BLaER1 treated with 17β-estradiol and CSF1 and Interleukin-3, amounts not matched to agents 10 nM and 100 nM (cell line): ENCODE results near the gene RGP1.

Experiments
- H3K27ac ChIP-seq, 11 experiments: shearing (Covaris generic); formaldehyde crosslinking; 2 replicates each; pipeline ENCODE4 v1.8.1; 2022
- H3K27me3 ChIP-seq, 11 experiments: shearing (Covaris generic); formaldehyde crosslinking; 2 replicates each; pipeline ENCODE4 v1.8.1; 2022
- H3K36me3 ChIP-seq, 11 experiments: shearing (Covaris generic); formaldehyde crosslinking; 2 replicates each; pipeline ENCODE4 v1.8.1; 2022
- H3K4me1 ChIP-seq, 10 experiments: shearing (Covaris generic); formaldehyde crosslinking; 2 replicates each; pipeline ENCODE4 v1.8.1; 2022
- H3K4me2 ChIP-seq, 11 experiments: shearing (Covaris generic); formaldehyde crosslinking; 2 replicates each; pipeline ENCODE4 v1.8.1; 2022
- H3K4me3 ChIP-seq, 10 experiments: shearing (Covaris generic); formaldehyde crosslinking; 2 replicates each; pipeline ENCODE4 v1.8.1; 2022
- H3K9ac ChIP-seq, 11 experiments: shearing (Covaris generic); formaldehyde crosslinking; 2 replicates each; pipeline ENCODE4 v1.8.1; 2022
- H3K9me3 ChIP-seq, 11 experiments: shearing (Covaris generic); formaldehyde crosslinking; replicated peaks in 1 of 11; 2 replicates each; pipeline ENCODE4 v1.8.1; 2022
- H4K20me1 ChIP-seq, 11 experiments: shearing (Covaris generic); formaldehyde crosslinking; 2 replicates each; pipeline ENCODE4 v1.8.1; 2022
- Cebpa-rat ChIP-seq, 11 experiments: shearing (Covaris generic); IDR thresholded peaks; 2 replicates each; pipeline ENCODE4 v1.8.1; 2022

Gene RGP1

DNA sequence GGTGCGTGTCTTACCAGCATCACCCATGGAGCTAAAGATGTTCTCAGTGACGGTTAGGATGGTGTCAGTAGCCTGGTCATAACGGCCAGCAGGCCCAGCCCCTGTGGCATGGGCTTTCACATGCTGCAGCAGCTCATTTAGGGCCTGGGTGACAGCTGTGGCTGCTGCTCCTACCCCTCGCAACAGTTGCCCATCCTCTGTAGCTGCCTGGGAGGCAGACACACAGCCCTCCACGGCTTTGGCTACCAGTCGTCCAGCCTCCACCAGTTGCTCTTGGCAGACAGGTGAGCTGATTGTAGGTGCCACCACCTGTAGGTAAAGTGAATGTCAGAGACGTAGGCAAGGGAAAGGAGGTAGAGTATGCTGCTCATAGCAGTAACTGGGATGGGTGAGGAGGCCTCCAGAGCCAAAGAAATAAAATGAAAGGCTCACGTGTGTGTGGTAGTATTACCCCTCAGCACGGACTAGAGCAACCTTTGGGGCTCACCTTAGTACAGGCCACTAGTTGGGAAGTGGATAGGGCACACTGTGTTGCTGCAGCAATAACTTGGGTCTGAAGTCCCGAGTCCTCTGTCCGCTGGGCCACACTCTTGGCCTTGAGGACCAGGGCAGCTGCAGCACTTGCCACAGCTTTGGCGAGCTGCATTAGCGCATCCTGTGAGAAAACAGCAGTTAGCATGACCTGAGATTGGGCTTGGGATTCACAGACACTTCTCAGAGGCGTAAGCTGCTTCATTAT, 31.8 kb upstream of the RGP1 start:
- H4K20me1 ChIP-seq = peaks cover 31 to 98% (median 65%) of the 10 kb centered on the region in 11 experiments; a peak in 21 of 22 replicates
- no peak for TF ChIP-seq Cebpa-rat (IDR thresholded peaks at IDR 0.05)
- H3K4me1 ChIP-seq = peaks cover 32 to 56% (median 40%) of the 10 kb centered on the region in 10 experiments
- H3K9me3 ChIP-seq = no peaks in the 10 kb centered on the region
- H3K4me2 ChIP-seq = peak overlapping the region in 2 of 11 experiments; percentile 17 to 48; a peak in 1 of 22 replicates
- peaks cover 96 to 100% (median 98%) of the 10 kb centered on the region in 11 experiments for H3K36me3 ChIP-seq
- H3K9ac ChIP-seq = no peak overlapping the region
- no peaks in the 10 kb centered on the region for H3K27me3 ChIP-seq
- no peak overlapping the region for H3K27ac ChIP-seq
- H3K4me3 ChIP-seq = no peak overlapping the region

DNA sequence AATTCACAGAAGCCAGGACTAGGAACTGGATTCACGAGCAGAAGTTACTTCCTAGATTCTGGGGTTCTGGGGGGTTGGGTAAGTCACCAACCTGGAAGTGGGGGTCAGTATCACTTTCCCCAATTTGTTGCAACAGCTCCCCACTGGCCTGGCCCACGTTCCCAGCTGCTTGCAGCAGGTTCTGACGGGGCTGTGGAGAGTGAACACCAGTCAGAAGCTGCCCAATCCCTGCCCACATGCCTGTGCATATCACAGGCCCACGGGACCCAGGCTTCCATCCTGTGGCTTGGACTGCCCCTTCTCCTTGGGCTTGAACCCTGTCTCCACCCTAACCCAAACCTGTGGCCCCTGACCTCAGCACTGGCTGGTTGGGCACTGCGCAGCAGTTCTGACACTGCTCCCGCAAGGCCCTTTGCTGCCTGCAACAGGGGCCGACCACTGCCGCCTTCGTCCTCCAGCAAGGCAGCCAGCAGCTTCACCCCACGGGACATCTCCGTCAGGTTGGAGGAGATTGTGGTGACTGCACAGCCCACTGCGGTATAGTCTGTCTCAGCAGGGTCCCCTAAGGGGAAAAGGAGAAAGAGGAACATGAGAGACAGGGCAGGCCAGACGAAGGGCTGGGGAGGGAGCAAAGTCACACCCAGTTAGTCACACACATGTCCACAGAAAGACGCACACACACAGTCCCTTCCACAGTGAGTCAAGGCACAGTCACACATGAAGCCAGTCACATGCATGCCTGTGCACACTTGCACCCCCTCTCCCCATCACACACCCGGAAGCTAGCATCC, 30.2 kb upstream of the RGP1 start:
- peaks cover 96 to 100% (median 98%) of the 10 kb centered on the region in 11 experiments for H3K36me3 ChIP-seq
- no peaks in the 10 kb centered on the region for H3K27me3 ChIP-seq
- peaks cover 32 to 56% (median 40%) of the 10 kb centered on the region in 10 experiments for H3K4me1 ChIP-seq
- peak overlapping the region; percentile 22 to 67 (median 50); a peak in 18 of 22 replicates for H3K27ac ChIP-seq
- peaks cover 31 to 100% (median 70%) of the 10 kb centered on the region in 11 experiments for H4K20me1 ChIP-seq
- H3K9ac ChIP-seq = peak overlapping the region; percentile 20 to 53 (median 43); a peak in 15 of 22 replicates
- no peak for TF ChIP-seq Cebpa-rat (IDR thresholded peaks at IDR 0.05)
- peak overlapping the region in 3 of 10 experiments; percentile 5 to 43 (median 7); a peak in 2 of 20 replicates for H3K4me3 ChIP-seq
- H3K9me3 ChIP-seq = no peaks in the 10 kb centered on the region
- peak overlapping the region; percentile 65 to 92 (median 77) for H3K4me2 ChIP-seq

DNA sequence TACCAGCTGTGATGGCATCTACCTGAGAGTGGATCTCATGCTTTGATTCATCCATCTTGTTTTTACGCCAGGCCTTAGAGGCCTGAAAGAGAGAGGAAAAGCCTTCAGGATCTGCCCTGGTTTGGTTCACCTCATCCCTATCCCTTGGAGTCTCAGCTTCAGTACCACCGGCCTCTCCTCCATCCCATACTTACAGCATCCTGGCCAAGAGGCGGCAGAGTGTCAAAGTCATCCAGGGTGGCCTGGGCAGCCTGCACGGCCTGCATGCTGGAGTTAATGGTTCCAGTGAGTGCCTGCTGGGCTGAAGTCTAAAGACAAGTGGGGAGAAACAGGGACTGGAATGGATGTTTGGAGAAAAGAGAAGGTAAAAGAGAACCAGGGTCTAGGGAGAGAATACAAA, 29.5 kb upstream of the RGP1 start:
- TF ChIP-seq Cebpa-rat (IDR thresholded peaks at IDR 0.05) = no peak
- Histone ChIP-seq H3K4me1 (peaks cover 32 to 56% (median 40%) of the 10 kb centered on the region in 10 experiments), H3K27ac (peak overlapping the region in 10 of 11 experiments; percentile 24 to 59 (median 50); a peak in 19 of 22 replicates), H3K4me2 (peak overlapping the region; percentile 65 to 92 (median 77)), H3K4me3 (no peak overlapping the region), H3K36me3 (peaks cover 96 to 100% (median 98%) of the 10 kb centered on the region in 11 experiments), H3K27me3 (no peaks in the 10 kb centered on the region), H4K20me1 (peaks cover 31 to 100% (median 72%) of the 10 kb centered on the region in 11 experiments), H3K9me3 (no peaks in the 10 kb centered on the region), H3K9ac (peak overlapping the region in 9 of 11 experiments; percentile 9 to 50 (median 34); a peak in 10 of 22 replicates)

DNA sequence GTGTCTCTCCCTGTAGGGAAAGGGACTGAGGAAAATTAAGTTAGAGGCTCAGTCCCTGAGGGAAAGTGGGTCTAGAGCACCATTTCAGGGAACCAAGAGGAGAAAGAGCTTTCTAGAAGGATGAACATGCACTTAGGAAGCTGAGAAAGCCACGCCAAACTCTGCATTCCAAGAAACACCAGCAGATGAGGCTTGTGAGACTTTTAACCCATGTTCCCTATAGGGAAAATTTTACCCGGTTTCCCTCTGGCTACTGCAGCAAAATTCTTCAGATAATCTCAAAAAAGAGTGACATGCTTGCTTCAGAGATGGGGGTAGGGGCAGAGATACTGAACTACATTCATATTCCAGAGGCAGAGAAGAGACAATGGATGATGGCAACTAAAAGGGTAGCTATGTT, 25.7 kb upstream of the RGP1 start:
- Histone ChIP-seq H3K36me3 (peaks cover 79 to 95% (median 81%) of the 10 kb centered on the region in 11 experiments), H3K4me1 (peaks cover 43 to 72% (median 46%) of the 10 kb centered on the region in 10 experiments), H4K20me1 (peaks cover 46 to 100% (median 80%) of the 10 kb centered on the region in 11 experiments), H3K27ac (no peak overlapping the region), H3K9ac (no peak overlapping the region), H3K4me2 (no peak overlapping the region), H3K27me3 (no peaks in the 10 kb centered on the region), H3K4me3 (no peak overlapping the region), H3K9me3 (no peaks in the 10 kb centered on the region)
- no peak for TF ChIP-seq Cebpa-rat (IDR thresholded peaks at IDR 0.05)

DNA sequence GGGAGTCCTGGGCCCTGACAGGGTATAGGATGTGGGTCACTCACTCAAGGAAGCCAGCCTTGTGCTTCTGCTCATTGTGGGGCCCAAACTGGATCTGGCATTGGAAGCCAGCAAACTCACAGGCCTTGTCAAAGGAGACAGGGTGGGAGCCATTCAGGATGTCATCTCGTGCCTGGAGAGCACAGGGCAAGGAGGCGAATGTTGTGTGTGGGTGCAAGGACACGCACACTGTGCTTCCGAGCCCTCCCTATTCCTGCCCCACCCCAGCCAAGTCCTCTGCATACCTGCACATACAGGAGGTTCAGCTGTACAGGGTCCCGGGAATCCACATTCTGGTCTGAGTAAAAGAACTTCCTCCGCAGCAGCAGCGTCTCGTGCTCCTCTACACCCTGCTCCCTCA, 25.2 kb upstream of the RGP1 start:
- no peak overlapping the region for H3K27ac ChIP-seq
- H3K9me3 ChIP-seq = no peaks in the 10 kb centered on the region
- peaks cover 46 to 100% (median 80%) of the 10 kb centered on the region in 11 experiments for H4K20me1 ChIP-seq
- H3K4me2 ChIP-seq = no peak overlapping the region
- H3K36me3 ChIP-seq = peaks cover 74 to 91% (median 77%) of the 10 kb centered on the region in 11 experiments
- H3K9ac ChIP-seq = no peak overlapping the region
- no peak for TF ChIP-seq Cebpa-rat (IDR thresholded peaks at IDR 0.05)
- no peaks in the 10 kb centered on the region for H3K27me3 ChIP-seq
- no peak overlapping the region for H3K4me3 ChIP-seq
- H3K4me1 ChIP-seq = peaks cover 43 to 72% (median 46%) of the 10 kb centered on the region in 10 experiments

DNA sequence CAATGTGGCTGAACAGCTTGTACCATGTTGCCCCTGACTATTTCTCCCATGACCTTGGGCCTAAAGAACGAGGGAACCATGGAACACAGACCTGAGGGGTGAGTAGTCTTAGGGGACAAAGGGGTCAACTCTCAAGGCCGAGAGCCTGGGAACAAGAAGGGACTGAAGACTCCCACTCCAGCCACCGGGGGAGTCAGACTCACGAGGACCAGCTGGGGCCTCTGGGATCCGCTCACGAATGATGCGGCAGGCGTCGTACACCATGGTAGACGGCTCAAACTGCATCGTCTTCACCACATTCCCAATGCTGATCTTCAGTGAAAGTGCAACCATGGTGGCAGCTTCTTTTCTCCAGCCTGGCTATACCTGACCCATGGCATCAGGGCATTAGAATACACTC, 23.7 kb upstream of the RGP1 start:
- TF ChIP-seq Cebpa-rat (IDR thresholded peaks at IDR 0.05) = no peak
- Histone ChIP-seq H3K4me1 (peaks cover 43 to 70% (median 46%) of the 10 kb centered on the region in 10 experiments), H3K27me3 (no peaks in the 10 kb centered on the region), H3K4me3 (no peak overlapping the region), H4K20me1 (peaks cover 48 to 99% (median 80%) of the 10 kb centered on the region in 11 experiments), H3K36me3 (peaks cover 62 to 81% (median 65%) of the 10 kb centered on the region in 11 experiments), H3K27ac (no peak overlapping the region), H3K4me2 (no peak overlapping the region), H3K9me3 (no peaks in the 10 kb centered on the region), H3K9ac (0 out of 22 replicates have a peak overlapping the region, but pooled peaks of 1 of the 11 experiments have one; percentile 4)

DNA sequence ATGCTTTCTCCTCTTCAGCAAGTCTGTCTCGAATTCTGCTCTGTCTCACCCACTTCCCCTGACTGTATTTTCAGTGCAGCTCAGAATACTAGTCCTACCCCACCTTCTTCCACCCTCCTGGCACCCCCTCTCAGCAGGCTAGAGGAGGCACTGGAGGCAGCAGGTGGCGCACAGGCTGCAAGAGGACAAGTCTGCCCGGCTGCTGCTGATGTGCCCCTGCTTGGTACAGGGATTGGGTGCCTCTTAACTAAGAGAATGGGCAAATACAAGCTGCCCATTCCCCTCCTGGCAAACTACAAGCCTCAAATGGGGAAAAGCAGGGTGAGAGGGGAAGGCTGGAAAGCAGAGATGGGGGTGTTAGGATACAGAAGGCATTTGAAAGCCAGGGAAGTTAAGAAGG, 22.2 kb upstream of the RGP1 start:
- Histone ChIP-seq H3K9ac (peak overlapping the region; percentile 50 to 93 (median 69); a peak in 20 of 22 replicates), H3K27me3 (no peaks in the 10 kb centered on the region), H3K27ac (peak overlapping the region in 10 of 11 experiments; percentile 26 to 91 (median 75); a peak in 18 of 22 replicates), H4K20me1 (peaks cover 53 to 88% (median 81%) of the 10 kb centered on the region in 11 experiments), H3K9me3 (no peaks in the 10 kb centered on the region), H3K36me3 (peaks cover 46 to 65% (median 49%) of the 10 kb centered on the region in 11 experiments), H3K4me1 (peaks cover 52 to 59% (median 53%) of the 10 kb centered on the region in 10 experiments), H3K4me3 (peak overlapping the region; percentile 48 to 94 (median 78); a peak in 8 of 20 replicates), H3K4me2 (peak overlapping the region; percentile 93 to 100 (median 98))
- no peak for TF ChIP-seq Cebpa-rat (IDR thresholded peaks at IDR 0.05)

DNA sequence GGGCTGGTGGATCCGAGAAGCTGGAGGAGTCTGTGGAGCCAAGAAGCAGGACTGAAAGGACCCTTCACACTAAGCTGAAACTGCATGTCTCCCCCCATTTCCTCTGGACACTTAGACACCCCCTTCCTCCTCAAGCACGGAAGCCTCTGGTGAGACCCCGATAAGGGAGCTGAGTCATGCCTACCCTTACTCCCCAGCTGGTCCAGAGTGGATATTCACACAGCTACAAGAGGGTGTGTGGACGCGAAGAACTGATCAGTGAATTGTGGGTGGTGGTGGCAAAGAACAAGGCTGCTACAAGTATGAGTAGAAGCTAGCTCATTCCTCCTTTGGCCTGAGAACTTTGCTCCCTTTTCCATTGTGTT, 21.4 kb upstream of the RGP1 start:
- H3K4me1 ChIP-seq = peaks cover 50 to 55% (median 53%) of the 10 kb centered on the region in 10 experiments
- H3K27ac ChIP-seq = peak overlapping the region in 10 of 11 experiments; percentile 26 to 91 (median 75); a peak in 19 of 22 replicates
- no peaks in the 10 kb centered on the region for H3K9me3 ChIP-seq
- H3K27me3 ChIP-seq = no peaks in the 10 kb centered on the region
- H3K9ac ChIP-seq = peak overlapping the region; percentile 50 to 93 (median 69)
- peak overlapping the region; percentile 48 to 94 (median 78) for H3K4me3 ChIP-seq
- peaks cover 53 to 82% (median 78%) of the 10 kb centered on the region in 11 experiments for H4K20me1 ChIP-seq
- no peak for TF ChIP-seq Cebpa-rat (IDR thresholded peaks at IDR 0.05)
- H3K4me2 ChIP-seq = peak overlapping the region; percentile 93 to 100 (median 98)
- peaks cover 39 to 58% (median 42%) of the 10 kb centered on the region in 11 experiments for H3K36me3 ChIP-seq
